GM04503 (cell line): Measurements from ENCODE around the gene ITPK1.

Experiments
- DNase-seq: peaks from one replicate; pipeline ENCODE4 v3.0.0-alpha.2; 2012; ENCODE audit warnings: low read depth

Gene ITPK1

DNA sequence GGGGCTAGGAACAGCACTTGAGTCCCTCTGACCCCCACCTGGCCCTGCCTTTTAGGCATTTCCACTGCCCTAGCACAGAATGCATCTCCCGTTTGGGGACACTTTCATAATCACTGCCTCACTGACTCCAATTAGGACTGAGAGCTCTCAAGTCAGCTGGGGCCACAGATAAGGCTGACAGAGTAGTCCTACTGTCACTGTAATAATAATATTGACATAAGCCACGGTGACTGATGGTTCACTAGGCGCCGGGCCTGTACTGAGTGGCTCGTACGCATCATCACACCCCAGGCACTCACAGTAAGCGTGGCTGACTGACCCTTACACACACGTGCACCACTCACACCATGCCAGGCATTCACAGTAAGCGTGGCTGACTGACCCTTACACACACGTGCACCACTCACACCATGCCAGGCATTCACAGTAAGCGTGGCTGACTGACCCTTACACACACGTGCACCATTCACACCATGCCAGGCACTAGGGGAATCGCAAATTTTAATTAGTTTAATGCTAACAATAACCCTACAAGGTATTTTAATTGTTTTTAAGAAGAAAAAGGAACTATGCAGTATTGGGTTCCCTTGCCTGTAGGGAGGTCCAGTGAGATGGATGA, 105.1 kb downstream of the ITPK1 start:
- no peak for DNase-seq

- no peak for DNase-seq
Observed at GRCh38 chr14:93010130-93010499, 105.6 kb downstream of the ITPK1 start.

- DNase-seq = peak; percentile 34
Observed at GRCh38 chr14:93009471-93010129, 106.1 kb downstream of the ITPK1 start.

DNA sequence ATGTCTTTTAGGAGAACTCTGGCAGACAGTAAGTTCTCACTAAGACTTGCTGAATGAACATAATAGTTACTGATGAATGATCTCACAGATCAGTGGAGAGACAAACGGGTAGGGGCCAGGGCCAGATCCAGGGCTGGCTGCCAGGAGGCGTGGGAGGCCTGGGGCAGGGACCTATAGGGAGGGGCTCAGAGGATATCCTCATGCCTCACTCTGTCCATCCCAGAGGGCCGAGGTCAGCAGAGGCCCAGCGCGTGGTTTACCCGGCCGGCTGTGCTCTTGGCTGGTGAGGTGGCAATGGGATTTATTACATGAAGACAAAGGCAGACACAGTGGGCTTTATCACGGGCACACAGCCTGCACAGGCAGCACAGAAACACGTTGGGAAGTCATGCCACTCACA, 107.3 kb downstream of the ITPK1 start:
- no peak for DNase-seq

DNA sequence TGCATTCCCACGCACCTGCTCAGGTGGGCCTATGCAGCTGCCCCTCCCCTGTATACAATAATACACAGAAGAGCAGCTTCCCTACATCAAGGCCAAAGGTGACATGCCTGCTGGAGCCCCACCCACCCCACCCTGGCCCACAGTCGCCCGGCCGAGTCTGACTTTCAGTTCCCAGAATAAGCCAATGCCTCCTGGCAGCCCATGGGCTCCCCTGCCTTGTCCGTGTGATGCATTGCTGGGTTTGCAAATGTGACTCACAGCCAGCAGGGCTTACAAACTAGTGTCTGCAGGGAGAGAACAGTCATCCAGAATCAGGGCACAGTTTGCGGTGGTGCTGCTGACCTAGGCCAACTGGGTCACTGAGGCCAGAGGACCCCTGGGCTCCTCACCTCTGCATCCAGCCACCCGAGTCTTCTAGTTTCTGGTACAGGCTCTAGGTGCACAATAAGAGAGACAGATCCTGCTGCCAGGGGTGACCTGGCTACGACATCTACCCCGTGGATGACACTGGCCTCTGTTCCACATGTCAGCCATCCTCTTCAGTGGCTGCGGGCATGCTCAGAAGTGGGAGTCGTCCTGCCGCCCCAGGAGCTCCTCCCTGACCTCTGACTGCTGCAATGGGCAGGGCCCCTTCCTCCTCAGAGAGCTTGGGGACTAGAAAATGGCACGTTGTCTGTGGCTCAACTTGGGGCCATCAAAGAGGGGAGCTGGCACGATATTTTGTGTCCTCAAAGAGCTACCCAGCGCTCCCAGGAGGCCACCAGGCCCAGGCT, 108.3 kb downstream of the ITPK1 start:
- peak; percentile 56 for DNase-seq

GRCh38 chr14:93006567-93007051, 109.1 kb downstream of the ITPK1 start:
- no peak for DNase-seq

DNA sequence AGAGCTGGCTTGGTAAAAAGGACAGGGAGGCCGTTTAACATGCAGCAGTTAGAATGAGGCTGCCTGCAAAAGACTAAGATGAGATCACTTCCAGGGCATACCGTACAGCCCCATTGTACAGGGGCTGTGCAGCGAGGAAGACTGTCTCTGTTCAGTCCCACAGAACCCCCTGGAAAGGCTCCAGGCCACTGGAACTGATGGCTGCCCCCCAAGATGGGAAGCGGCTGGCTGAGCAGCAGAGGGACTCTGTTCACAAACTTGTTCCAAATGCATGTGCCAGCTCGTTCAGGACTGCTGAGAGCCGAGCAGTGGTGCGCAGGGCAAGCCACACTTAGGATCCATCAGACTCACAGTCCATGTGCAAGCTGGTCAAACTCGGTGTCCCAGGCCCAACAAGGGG, 109.9 kb downstream of the ITPK1 start:
- DNase-seq = no peak

DNA sequence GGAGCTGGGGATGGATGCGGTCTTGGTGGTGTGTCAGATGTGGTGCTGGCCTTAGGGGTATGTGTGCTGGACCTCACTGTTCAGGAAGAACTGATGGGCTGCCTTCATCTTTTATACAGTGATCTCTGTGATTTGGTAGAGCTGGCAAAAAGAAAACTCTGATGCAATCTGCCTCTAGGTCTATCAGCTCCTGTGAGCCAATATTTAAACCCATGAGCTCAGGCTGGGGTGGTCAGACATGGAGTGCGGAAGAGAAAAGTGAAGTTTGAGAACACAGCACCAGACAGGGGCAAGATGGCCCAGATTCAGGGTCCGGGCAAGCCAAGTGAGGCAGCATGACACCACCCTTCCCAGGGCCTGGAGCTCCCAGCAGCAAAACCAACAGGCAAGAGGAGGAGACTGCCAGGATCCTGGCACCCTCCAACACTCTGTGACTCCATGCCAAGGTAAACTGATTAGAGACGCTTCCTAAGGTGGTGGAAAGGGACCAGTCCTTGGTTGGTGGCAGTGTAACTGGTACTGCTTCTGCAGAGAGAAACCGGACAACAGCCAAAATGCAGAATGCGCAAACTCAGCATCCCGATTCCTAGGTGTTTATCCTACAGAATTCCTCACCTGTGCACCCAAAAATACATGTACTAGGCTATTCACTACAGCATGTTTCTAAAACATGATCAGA, 110.5 kb downstream of the ITPK1 start:
- DNase-seq = no peak

DNA sequence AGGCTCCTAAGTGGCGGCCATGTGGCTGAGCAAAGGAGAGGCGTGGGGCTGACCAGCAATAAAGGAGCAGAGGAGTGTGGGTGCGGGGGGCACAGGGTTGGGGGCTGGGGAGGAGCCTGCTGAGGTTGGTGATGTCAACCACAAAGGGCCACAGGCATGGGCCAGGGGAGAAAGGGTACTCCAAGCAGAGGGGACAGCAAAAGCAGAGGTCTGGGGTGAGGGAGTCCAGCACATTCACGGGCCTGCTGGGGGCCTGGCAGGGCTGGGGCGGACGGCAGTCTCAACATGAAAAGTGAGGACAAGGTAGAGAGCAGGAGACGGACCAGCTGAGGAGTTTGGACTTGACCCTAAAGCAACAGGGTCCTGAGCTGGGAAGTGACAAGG, 111.0 kb downstream of the ITPK1 start:
- no peak for DNase-seq

- no peak for DNase-seq
Observed at GRCh38 chr14:93003945-93004698, 111.6 kb downstream of the ITPK1 start.

DNA sequence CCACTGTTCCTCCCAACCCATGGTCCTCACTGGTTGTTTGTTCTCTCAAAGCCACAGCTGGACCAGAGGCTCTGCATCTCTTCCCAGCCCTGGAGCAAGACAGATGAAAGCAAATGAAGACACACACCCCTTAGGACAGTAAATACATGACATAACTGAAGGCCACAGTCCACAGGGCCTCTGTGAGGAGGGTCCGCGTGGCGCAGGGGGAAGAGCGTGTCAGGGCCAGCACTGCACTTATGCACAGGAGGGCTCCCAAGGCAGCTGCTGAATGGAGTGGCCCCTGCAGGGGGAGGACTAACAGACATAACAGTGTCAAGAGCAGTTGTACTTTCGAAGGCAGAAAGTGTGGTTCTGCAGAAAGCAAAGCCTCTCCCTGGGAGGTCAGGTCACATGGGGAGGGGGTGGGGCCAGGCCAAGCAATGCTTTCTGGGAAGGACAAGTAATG, 112.8 kb downstream of the ITPK1 start:
- no peak for DNase-seq

DNA sequence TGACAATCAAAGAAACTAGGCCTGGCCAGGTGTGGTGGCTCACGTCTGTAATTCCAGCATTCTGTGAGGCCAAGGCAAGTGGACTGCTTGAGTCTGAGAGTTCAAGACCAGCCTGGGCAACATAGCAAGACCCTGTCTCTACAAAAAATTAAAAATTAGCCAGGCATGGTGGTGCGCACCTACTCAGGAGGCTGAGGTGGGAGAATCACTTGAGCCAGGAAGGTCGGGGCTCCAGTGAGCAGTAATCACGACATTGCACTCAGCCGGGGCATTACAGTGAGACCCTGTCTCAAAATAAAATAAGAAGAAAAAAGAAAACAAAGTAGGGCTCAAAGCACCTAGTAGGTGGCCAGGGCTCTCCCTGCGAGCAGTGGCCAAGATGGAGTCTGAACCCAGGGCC, 113.7 kb downstream of the ITPK1 start:
- no peak for DNase-seq

DNA sequence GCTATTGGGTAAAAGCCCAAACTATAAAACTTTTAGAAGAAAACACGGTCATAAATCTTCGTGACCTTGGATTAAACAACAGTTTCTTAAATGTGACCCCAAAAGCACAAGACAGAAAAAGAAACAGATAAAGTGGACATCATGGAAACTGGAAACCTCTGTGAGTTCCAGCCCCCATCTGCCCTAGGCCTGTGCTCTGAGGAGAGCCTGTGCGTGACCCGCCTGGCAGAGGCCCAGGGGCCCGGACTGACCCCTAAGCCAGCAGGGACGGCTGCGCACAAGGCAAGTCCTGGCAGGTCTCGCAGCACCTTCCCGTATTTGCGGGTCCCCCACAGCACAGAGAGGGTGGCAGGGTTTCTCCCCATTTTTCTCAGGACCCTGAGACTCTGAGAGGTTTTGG, 116.8 kb downstream of the ITPK1 start:
- DNase-seq = no peak

DNA sequence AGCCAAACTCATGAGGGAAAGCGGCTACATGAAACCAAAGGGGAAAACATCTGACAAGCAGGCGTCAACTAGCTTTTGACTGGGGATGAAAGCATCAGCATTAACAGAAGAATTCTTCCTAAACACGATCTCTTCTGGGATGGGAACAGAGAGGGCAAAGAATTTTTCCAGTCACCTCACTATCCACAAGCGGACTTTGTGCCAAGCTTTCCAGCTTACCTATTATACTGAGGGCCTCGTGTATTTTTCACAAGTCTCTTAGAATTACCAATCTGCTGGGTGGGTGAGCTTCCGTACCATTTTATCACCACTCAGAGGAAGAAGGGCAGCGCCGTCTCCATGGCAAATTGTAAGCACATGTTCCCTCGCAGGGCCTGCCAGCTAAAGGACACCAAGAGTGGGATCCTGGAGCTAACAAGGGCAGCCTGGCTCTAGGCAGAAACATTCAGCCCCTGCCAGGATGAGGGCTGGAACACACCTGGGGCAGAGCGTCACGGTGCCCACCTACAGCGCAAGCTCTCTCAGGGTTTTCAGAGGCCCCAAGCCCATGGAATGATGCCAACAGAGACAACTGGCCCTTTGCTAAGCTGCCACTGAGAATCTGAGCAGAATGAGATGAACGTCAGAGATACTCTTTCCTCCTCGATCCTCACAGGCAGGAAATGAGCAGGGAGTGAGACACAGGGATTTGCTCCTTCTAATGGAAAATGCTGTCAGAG, 118.2 kb downstream of the ITPK1 start:
- no peak for DNase-seq

GRCh38 chr14:92995620-92996019, 120.1 kb downstream of the ITPK1 start:
- DNase-seq = no peak

DNA sequence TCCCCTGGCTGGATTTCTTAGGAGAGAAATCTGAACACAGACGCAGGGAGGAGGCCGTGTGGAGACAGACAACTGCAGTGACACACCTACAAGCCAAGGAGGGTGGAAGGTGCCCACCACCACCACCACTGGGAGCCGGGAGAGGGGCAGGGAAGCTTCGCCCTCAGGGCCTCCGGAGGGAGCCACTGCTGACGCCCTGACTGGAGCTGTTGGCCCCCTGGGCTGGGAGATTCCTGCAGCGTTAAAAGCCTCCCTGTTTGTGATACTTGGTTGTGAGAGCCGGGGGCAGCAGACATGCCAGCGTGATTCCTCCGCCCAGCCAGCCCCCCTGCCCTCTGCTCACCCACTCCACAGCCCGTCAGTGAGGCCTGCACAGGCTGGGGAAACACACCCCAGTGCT, 120.8 kb downstream of the ITPK1 start:
- no peak for DNase-seq

- DNase-seq = no peak
Observed at GRCh38 chr14:92994131-92994676, 121.5 kb downstream of the ITPK1 start.

DNA sequence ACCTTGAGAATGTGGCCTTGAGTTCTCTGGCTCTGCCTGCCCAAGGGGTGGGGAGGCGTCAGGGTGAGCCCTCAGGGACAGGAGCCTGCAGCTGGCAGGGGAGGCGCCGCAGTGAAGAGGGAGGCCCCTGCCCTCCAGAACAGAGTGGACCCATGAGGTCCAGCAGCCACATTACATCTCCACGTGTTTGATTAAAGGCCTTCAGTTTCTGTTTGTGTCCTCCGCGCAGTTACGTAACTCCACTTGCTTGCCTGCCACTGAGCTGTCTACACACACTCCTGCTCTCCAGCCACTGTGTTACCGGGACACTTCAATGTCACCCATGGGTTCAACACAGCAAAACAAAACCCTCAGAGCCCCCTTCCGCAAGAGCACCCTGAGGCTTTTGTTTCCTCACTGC, 122.4 kb downstream of the ITPK1 start:
- DNase-seq = no peak

- no peak for DNase-seq
Observed at GRCh38 chr14:92991536-92991935, 124.2 kb downstream of the ITPK1 start.

DNA sequence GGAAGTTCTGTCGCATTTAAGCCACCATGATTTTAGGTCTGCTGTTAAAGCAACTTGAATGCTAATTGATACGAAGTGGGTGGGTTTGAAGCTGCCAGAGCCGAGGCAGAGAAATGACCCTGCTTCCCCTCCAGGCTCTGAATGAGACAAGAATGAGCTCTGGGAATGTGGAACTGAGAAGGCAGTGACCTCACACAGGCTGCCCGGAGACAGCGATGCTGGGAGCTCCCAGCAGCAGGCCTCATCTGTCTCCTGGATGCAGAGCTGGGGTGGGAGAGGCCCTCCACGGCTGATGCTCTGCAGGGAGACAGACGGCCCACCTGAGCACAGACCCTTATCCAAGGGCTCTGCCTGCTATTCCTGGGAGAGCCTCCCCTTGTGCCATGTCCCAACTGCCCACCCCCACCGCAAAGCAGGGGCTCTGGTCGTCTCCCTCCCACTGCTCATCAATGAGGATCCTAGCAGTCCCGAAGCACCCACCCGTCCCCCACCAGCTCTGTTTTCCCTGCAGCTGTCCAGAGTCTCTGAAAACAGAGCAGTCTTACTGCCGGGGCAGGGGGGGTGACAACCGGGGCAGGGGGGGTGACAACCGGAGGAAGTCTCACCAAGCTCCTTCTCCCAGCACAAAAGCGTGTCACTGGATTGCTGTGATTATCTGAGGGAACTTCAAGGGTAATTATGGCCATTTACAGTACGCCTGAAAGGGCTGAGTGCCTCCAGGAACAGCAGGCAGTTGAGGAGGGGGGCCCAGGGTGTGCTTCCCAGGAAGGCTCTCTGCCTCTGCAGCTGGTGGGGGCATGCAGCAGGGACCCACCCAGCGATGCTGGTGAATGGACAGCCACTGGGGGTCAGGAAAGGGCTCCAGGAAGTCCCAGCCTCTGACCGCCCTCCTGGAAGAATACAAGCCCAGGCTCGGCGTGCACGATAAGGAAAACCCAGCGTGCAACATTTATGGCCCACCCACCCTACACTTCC, 125.0 kb downstream of the ITPK1 start:
- no peak for DNase-seq
